Occipital lobe (tissue), 2 donors: ENCODE results near the gene GNA14. TPM values are rescaled to one million over a fixed set of nuclear protein-coding genes. Genes with fewer than 3 reads are reported as not detected.
"Not testable (repeated sequence)": the region's sequence is repeated elsewhere in the genome, so short reads cannot be mapped to it uniquely, and the experiment has no call there.

Experiments
- DNase-seq: peaks from one replicate; lab custom pipeline; 2025; lab: John Stamatoyannopoulos, UW
- total RNA-seq: library from RNA; depleted of rRNA; stranded (reverse); fragments of >200 nt; gene quantifications from one replicate; pipeline ENCODE4 v1.2.3, GENCODE V29; 2014

GNA14 gene
- total RNA-seq, result 0.31 TPM

GRCh38 chr9:77648234-77649108 is at the start of gene GNA14:
Gene GNA14 (minus strand): TSS chr9:77648322. CDS start chr9:77647793, 529 bp downstream.
- DNase-seq, result no peak

GRCh38 chr9:77697238-77697984 is 49.3 kb upstream of the GNA14 start:
- DNase-seq, result no peak

GRCh38 chr9:77690723-77691122 is 42.6 kb upstream of the GNA14 start:
- DNase-seq, result not testable (repeated sequence)

GRCh38 chr9:77690119-77690518 is 42.0 kb upstream of the GNA14 start:
- not testable (repeated sequence) for DNase-seq

- DNase-seq, result not testable (repeated sequence)
Observed at GRCh38 chr9:77687737-77688136, 39.6 kb upstream of the GNA14 start.

GRCh38 chr9:77680581-77680980 is 32.5 kb upstream of the GNA14 start:
- no peak for DNase-seq

- DNase-seq, result no peak
Observed at GRCh38 chr9:77679661-77680368, 31.7 kb upstream of the GNA14 start.

- DNase-seq, result no peak
Observed at GRCh38 chr9:77679088-77679487, 31.0 kb upstream of the GNA14 start.

- DNase-seq, result no peak
Observed at GRCh38 chr9:77677957-77678535, 29.9 kb upstream of the GNA14 start.

- no peak for DNase-seq
Observed at GRCh38 chr9:77677397-77677796, 29.3 kb upstream of the GNA14 start.

- DNase-seq, result no peak
Observed at GRCh38 chr9:77673941-77674791, 26.0 kb upstream of the GNA14 start.

- no peak for DNase-seq
Observed at GRCh38 chr9:77672183-77672582, 24.1 kb upstream of the GNA14 start.

- DNase-seq, result no peak
Observed at GRCh38 chr9:77667151-77667550, 19.0 kb upstream of the GNA14 start.

- no peak for DNase-seq
Observed at GRCh38 chr9:77663754-77664153, 15.6 kb upstream of the GNA14 start.

GRCh38 chr9:77661566-77662085 is 13.5 kb upstream of the GNA14 start:
- no peak for DNase-seq

- DNase-seq, result no peak
Observed at GRCh38 chr9:77659926-77660325, 11.8 kb upstream of the GNA14 start.

GRCh38 chr9:77651203-77651602 is 3.1 kb upstream of the GNA14 start:
- no peak for DNase-seq

- DNase-seq, result no peak
Observed at GRCh38 chr9:77649109-77649812, 1.1 kb upstream of the GNA14 start.
